ENCODE results near the gene MAD1L1.

- TF ChIP-seq CTCF (IDR thresholded peaks at IDR 0.05) (no peak), POLR2A (IDR thresholded peaks at IDR 0.05) (no peak)
These were observed 339.7 kb downstream of the MAD1L1 start for GRCh38 chr7:1893036-1893435.
